ENCODE results near the gene TUBB. TPM values are rescaled to one million over a fixed set of nuclear protein-coding genes. Genes with fewer than 3 reads are reported as not detected.

The TUBB gene
- total and polyA plus RNA-seq, 9 of the 15 experiments (the other 6 are each of a cell fraction or from before 2014, with no cell fraction given) = 971 to 2,870 (median 1,478) TPM

DNA sequence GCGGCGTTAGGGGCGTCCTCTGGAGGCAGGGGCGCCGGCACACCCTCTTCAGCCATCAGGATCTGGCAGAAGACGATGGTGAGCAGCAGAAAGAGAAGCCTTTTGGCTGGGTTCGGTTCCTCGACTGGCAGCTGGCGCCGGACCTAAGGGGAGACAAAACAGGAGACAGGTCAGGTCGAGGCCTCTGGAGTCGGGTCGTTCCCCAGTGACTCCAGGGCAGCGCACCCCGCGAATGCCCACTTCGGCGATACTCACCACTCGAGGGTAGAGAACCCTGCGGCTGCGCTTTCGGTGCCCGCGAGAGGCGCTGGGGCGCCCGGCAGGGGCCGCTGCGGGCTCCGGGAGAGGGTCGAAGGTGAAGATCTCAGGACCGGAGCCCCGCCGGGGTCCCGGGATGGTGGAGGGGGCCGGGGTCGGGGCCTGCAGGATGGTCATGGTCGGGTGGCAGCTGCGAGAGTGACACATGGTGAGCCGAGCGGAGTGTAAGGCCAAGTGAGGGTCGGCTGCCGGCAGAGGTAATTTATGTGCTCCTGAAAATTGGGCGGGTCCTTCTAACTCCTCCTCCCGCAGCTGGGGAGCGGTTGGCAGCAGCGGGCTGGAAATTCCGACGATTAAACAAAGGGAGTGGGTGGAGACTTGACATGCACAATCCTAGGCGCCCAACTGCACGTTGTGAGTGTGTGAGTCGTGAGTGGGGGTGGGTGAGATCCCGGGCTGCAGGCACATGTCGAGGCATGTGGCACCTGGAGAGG lies 24.1 kb downstream of the TUBB start, which contains the start of gene IER3 (continued):
- no peak for TF ChIP-seq RBM34 (IDR thresholded peaks at IDR 0.05; ENCODE audit: borderline replicate concordance, insufficient read depth, low read length)
- TF ChIP-seq ZNF445 (CRISPR knock-in tag; IDR thresholded peaks at IDR 0.05; ENCODE audit: low read depth) = 0 out of 2 replicates have a peak, but pooled peaks have one; percentile 60
- TF ChIP-seq, protein P1, sequence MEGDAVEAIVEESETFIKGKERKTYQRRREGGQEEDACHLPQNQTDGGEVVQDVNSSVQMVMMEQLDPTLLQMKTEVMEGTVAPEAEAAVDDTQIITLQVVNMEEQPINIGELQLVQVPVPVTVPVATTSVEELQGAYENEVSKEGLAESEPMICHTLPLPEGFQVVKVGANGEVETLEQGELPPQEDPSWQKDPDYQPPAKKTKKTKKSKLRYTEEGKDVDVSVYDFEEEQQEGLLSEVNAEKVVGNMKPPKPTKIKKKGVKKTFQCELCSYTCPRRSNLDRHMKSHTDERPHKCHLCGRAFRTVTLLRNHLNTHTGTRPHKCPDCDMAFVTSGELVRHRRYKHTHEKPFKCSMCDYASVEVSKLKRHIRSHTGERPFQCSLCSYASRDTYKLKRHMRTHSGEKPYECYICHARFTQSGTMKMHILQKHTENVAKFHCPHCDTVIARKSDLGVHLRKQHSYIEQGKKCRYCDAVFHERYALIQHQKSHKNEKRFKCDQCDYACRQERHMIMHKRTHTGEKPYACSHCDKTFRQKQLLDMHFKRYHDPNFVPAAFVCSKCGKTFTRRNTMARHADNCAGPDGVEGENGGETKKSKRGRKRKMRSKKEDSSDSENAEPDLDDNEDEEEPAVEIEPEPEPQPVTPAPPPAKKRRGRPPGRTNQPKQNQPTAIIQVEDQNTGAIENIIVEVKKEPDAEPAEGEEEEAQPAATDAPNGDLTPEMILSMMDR (IDR thresholded peaks at IDR 0.05 in 2 of 3, conservative IDR thresholded peaks at IDR 0.05 in 1 of 3; ENCODE audit: insufficient read depth in 2 of 3, low read depth in 1 of 3, low read length in 3 of 3) = peak; percentile 71 to 86 (median 82)
- TF ChIP-seq ELF4 (CRISPR knock-in tag; IDR thresholded peaks at IDR 0.05) = no peak
- TF ChIP-seq ELF2 (CRISPR knock-in tag; IDR thresholded peaks at IDR 0.05) = no peak
- peak; percentile 47; the same call in 1 of the 2 replicates for TF ChIP-seq ILF3 (IDR thresholded peaks at IDR 0.05; ENCODE audit: borderline replicate concordance)
- TF ChIP-seq NCOR1 (IDR thresholded peaks at IDR 0.05) = 0 out of 2 replicates have a peak, but pooled peaks have one; percentile 30
- TF ChIP-seq CHD1 (IDR thresholded peaks at IDR 0.05; ENCODE audit: low read length) = no peak
- TF ChIP-seq GTF2E2 (tag; IDR thresholded peaks at IDR 0.05) = peak; percentile 98
- TF ChIP-seq, protein P2, sequence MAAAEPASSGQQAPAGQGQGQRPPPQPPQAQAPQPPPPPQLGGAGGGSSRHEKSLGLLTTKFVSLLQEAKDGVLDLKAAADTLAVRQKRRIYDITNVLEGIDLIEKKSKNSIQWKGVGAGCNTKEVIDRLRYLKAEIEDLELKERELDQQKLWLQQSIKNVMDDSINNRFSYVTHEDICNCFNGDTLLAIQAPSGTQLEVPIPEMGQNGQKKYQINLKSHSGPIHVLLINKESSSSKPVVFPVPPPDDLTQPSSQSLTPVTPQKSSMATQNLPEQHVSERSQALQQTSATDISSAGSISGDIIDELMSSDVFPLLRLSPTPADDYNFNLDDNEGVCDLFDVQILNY (CRISPR knock-in tag; IDR thresholded peaks at IDR 0.05) = no peak
- TF ChIP-seq HMG20B (CRISPR knock-in tag; IDR thresholded peaks at IDR 0.05) = no peak
- no peak for TF ChIP-seq ZNF165 (CRISPR knock-in tag; IDR thresholded peaks at IDR 0.05; ENCODE audit: borderline replicate concordance)
- peak; percentile 24; the same call in 1 of the 2 replicates for TF ChIP-seq NR2F6 (CRISPR knock-in tag; IDR thresholded peaks at IDR 0.05)
- TF ChIP-seq ZNF41 (CRISPR knock-in tag; conservative IDR thresholded peaks at IDR 0.05) = no peak
- TF ChIP-seq, protein P3, sequence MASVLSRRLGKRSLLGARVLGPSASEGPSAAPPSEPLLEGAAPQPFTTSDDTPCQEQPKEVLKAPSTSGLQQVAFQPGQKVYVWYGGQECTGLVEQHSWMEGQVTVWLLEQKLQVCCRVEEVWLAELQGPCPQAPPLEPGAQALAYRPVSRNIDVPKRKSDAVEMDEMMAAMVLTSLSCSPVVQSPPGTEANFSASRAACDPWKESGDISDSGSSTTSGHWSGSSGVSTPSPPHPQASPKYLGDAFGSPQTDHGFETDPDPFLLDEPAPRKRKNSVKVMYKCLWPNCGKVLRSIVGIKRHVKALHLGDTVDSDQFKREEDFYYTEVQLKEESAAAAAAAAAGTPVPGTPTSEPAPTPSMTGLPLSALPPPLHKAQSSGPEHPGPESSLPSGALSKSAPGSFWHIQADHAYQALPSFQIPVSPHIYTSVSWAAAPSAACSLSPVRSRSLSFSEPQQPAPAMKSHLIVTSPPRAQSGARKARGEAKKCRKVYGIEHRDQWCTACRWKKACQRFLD (CRISPR knock-in tag; IDR thresholded peaks at IDR 0.05) = peak; percentile 61
- TF ChIP-seq FOXA1 (IDR thresholded peaks at IDR 0.05; ENCODE audit: borderline replicate concordance) = no peak
- TF ChIP-seq ZBTB7A (IDR thresholded peaks at IDR 0.05; ENCODE audit: borderline replicate concordance, control insufficient read depth, low read depth, low read length) = peak; percentile 100
- peak; percentile 69; the same call in 1 of the 2 replicates for TF ChIP-seq RB1 (IDR thresholded peaks at IDR 0.05; ENCODE audit: low read depth)
- peak; percentile 53; the same call in 1 of the 2 replicates for TF ChIP-seq TEAD4 (IDR thresholded peaks at IDR 0.05; ENCODE audit: low read length)
- no peak for TF ChIP-seq TEAD4 (CRISPR knock-in tag; IDR thresholded peaks at IDR 0.05; ENCODE audit: borderline replicate concordance)
- TF ChIP-seq TAF9B (IDR thresholded peaks at IDR 0.05; ENCODE audit: partially characterized antibody) = peak; percentile 55
- TF ChIP-seq BHLHE40 (IDR thresholded peaks at IDR 0.05; ENCODE audit: low read length) = peak; percentile 72; the same call in 1 of the 2 replicates

Measured in K562 (cell line).